GM12873 (cell line): ENCODE results near the gene UCKL1.

Experiments used
- TF ChIP-seq, protein P1 (sequence below): IDR thresholded peaks from 2 replicates; pipeline ENCODE4 v1.5.1; 2012; ENCODE audit warnings: low read depth, mild to moderate bottlenecking, moderate library complexity, low read length, control low read depth; ENCODE audit not compliant: insufficient read depth; ENCODE audit errors: missing control alignments

UCKL1 gene

DNA sequence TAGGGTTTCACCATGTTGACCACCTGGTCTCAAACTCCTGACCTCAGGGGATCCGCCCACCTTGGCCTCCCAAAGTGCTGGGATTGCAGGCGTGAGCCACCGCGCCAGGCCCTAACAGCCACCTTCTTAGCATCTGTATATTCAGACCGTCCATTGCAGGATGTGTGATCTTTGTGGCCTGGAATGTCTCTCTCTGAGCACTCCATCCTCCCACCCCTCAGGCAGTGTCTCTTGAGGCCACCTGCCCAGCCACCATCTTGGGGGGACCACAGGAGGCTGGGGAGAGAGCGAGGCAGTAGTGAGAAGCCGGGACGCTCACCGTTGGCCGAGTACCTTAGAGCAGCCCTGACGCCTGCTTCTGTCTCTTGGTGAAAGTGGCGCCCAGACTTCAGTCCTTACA, 42.4 kb downstream of the UCKL1 start:
- TF ChIP-seq, protein P1, sequence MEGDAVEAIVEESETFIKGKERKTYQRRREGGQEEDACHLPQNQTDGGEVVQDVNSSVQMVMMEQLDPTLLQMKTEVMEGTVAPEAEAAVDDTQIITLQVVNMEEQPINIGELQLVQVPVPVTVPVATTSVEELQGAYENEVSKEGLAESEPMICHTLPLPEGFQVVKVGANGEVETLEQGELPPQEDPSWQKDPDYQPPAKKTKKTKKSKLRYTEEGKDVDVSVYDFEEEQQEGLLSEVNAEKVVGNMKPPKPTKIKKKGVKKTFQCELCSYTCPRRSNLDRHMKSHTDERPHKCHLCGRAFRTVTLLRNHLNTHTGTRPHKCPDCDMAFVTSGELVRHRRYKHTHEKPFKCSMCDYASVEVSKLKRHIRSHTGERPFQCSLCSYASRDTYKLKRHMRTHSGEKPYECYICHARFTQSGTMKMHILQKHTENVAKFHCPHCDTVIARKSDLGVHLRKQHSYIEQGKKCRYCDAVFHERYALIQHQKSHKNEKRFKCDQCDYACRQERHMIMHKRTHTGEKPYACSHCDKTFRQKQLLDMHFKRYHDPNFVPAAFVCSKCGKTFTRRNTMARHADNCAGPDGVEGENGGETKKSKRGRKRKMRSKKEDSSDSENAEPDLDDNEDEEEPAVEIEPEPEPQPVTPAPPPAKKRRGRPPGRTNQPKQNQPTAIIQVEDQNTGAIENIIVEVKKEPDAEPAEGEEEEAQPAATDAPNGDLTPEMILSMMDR, result no peak

DNA sequence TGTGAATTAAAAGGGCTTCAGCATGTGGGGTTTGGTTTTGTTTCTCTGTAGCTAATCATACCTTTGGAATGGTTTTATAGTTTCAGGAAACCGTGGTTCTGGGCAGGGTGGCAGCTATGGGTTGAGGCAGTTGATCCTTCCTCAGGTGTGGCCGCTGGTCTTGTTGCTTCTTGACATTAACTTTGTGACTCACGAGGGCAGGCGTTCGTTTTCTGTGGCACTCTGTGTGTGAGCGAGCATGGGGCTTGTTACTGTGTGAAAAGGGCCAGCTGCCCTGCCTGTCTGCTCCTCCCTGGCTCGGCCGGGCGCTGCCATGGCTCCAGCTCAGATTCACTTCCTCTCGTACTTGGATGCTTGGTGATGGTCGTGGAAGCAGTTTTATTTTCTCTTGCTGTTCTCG, 45.0 kb downstream of the UCKL1 start:
- TF ChIP-seq, protein P1, result no peak

- TF ChIP-seq, protein P1, result no peak
These were observed 48.1 kb downstream of the UCKL1 start for GRCh38 chr20:63908008-63908682.

DNA sequence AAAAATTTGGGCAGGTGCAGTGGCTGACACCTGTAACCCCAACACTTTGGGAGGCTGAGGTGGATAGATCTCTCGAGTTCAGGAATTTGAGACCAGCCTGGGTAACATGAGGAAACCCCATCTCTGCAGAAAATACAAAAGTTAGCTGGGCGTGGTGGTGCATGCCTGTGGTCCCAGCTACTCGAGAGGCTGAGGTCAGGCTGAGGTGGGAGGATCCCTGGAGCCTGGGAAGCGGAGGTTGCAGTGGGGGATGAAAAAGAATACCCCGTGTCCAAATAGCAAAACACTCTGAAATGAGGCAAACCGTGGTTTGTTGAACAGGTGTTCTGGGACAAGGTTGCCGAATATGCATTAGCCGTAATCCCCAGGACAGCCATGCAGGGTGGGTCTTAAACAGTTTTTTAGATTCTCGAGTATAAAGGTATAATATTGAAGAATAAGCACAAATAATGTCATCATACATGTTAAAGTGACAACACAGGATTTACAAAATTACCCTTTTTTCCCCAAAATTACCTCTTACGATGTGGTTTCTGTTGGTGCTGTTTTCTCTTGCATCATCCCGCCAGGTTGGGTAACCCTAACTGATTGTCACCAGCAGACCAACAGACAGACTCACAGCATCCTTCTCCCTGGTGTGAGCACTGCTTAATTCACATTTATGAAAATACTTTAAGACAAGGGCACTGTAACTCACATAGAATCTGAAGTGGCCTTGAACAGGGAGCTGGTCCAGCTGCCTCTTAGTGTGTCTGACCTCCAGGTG, 52.2 kb downstream of the UCKL1 start:
- TF ChIP-seq, protein P1, result no peak

DNA sequence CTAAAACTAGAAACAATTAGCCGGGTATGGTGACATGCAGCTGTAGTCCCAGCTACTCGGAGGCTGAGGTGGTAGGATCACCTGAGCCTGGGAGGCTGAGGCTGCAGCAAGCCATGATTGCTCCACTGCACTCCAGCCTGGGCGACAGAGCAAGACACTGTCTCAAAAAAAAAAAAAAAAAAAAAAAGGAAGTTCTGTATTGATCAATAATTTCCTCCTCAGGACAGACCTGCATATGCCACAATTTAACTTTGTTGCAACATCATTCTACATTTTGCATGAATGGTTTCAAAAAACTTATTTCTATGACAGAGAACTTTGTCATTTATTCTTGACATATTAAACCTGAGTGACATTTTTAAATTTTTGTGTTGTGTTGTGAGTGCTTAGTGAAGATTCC, 55.8 kb downstream of the UCKL1 start:
- TF ChIP-seq, protein P1, result no peak

GRCh38 chr20:63898882-63899558, 57.2 kb downstream of the UCKL1 start:
- TF ChIP-seq, protein P1, result no peak

- TF ChIP-seq, protein P1, result no peak
These were observed 58.1 kb downstream of the UCKL1 start for GRCh38 chr20:63897978-63898561.
